ENCODE measurements around the gene HMGXB3.
"Not testable (repeated sequence)": the region's sequence is repeated elsewhere in the genome, so short reads cannot be mapped to it uniquely, and the experiment has no call there.

HMGXB3 gene

DNA sequence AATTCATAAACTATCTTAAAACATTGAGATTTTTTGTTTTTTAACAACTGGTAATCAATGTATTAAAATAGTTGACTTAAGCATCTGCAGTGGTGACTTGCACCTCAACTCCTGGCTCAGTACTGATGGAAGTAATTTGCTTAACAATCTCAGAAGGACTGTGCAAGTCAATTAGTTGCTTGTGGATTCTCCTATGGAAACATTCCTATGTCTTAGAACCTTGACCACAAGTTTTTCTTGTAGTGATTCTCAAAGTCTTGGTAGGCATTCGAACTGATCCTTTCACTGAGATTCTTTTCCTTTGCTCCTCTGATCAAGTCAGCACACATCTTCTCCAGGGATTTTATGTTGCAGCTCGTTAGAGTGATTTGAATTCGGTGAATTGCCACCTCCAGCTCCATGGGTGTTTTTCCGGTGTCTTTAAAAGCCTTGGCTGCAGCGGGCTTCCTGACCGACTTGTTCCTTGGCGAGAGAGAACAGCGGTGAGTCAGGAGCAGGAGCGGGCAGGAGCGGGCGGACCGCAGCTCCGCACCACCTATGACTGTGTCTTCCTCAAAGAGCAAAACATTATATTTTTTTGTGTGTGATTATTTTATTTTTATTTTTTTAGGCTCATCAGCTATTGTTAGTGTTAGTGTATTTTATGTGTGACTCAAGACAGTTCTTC lies 21.1 kb downstream of the HMGXB3 start:
- DNase-seq, result no peak

DNA sequence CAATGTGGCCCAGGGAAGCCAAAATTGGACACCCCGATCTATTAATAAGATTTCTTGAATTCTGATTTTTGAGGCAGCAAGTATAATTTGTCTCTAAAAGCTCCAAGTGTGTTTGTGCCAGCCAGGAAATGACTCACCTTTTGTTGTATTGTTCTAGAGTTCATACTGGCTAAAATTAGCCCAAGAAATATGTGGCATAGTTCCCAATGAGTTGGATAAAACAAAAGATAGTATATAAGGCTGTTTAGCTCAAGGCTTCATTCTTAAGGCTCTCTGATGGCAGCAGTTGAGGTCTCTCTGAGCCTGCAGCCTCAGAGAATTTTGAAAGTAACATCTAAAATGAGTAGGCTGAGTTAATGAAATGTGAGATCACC lies 21.6 kb downstream of the HMGXB3 start:
- no peak for DNase-seq

- no peak for DNase-seq
Observed at GRCh38 chr5:150022681-150023080, 22.1 kb downstream of the HMGXB3 start.

DNA sequence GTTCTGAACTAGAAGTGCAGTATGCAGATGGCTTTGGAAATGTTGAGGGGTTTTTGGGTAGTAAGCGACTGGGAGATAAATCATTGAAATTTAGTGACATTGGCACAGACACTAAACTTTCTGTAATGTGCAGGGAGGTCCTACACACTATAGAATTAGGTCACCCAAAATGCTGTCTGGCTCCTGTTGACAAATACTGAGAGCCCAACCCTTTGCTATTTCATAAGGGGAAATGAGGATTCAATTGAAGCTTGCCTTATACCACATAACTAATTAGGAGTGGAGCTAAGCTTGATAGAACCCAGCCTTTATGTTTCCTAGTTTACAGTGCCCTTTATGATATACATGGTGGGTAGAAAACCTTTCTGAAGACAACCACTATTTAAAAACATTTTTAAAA lies 22.6 kb downstream of the HMGXB3 start:
- no peak for DNase-seq

GRCh38 chr5:150024346-150024984 lies 23.9 kb downstream of the HMGXB3 start:
- no peak for DNase-seq

GRCh38 chr5:150026682-150027172 lies 26.2 kb downstream of the HMGXB3 start:
- no peak for DNase-seq

DNA sequence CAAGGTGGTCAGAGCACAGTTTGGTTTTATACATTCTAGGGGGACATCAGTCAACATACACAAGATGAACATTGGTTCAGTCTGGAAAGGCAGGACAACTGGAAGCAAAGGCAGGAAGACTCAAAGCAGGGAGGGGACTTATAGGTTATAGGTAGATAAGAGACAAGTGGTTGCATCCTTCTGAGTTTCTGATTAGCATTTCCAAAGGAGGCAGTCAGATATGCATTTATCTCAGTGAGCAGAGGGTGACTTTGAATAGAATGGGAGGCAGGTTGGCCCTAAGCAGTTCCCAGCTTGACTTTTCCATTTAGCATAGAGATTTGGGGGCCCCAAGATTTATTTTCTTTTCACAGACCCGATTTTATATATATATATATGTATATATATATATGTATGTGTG lies 27.5 kb downstream of the HMGXB3 start:
- not testable (repeated sequence) for DNase-seq

- DNase-seq, result no peak
Observed at GRCh38 chr5:150033334-150033733, 32.8 kb downstream of the HMGXB3 start.

DNA sequence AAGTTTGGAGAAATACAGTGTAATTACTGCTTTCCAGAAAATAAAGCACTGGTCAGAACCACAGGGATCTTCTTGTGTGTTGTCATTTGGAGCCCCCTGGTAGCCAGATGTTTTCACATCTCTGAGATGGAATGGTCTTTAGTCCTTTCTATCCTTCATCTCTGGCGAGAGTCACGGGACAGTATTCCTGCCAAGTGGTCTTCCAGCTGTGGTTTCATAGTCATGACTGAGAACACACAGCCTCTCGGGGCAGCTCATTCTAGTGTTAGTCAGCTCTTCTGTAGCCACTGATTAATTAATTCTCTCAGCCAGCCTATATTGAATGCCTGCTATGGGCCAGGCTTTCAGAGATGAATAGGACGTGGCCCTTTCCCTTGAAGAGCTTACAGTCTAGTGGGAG lies 34.1 kb downstream of the HMGXB3 start:
- no peak for DNase-seq

- no peak for DNase-seq
Observed at GRCh38 chr5:150035139-150035895, 34.8 kb downstream of the HMGXB3 start.

DNA sequence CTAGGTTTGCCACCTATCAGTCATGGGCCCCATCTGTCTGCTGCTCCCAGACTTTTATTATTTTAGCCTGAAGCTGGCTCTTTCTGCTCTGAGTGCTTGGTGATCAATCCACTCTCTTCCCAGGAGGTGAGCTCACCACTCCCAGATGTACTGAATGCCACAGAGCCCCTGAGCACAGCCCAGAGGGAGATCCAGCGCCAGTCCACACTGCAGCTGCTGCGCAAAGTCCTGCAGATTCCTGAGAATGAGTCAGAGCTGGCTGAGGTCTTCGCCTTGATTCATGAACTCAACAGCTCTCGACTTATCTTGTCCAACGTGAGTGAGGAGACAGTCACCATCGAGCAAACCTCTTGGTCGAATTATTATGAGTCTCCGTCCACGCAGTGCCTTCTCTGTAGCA lies 36.0 kb downstream of the HMGXB3 start:
- DNase-seq, result no peak

DNA sequence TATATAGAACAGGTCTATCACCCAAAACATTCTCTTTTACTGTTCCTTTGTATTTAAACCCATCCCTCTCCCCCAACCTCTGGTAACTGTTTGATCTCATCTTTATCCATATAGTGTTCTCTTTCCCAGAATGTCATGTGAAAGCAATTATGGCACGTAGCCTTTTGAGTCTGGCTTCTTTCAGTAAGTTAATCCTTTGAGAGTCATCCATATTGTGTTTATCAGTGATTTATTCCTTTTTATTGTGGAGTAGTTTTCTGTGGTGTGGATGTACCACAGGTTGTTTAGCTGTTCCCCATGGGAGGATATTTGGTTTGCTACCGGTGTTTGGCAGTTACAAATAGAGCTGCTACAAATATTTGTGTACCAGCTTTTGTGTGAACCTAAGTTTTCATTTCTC lies 38.0 kb downstream of the HMGXB3 start:
- no peak for DNase-seq

DNA sequence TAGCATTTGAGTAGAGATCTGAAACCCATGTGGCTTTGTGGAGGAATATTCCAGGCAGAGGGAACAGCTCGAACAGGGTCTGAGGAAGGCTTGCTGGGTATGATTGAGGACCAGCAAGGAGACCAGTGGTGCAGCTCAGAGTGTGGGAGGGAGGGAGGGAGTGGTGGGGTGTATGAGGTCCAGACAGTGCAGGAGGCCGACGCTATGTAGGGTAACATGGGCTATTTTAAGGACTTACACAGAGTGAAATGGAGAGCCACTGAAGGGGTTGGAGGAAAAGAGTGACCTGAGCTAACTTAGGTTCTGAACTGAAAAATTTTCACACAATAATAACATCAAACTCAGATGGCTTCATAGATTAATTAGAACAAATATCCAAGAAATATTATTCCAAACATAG lies 41.9 kb downstream of the HMGXB3 start:
- DNase-seq, result no peak

DNA sequence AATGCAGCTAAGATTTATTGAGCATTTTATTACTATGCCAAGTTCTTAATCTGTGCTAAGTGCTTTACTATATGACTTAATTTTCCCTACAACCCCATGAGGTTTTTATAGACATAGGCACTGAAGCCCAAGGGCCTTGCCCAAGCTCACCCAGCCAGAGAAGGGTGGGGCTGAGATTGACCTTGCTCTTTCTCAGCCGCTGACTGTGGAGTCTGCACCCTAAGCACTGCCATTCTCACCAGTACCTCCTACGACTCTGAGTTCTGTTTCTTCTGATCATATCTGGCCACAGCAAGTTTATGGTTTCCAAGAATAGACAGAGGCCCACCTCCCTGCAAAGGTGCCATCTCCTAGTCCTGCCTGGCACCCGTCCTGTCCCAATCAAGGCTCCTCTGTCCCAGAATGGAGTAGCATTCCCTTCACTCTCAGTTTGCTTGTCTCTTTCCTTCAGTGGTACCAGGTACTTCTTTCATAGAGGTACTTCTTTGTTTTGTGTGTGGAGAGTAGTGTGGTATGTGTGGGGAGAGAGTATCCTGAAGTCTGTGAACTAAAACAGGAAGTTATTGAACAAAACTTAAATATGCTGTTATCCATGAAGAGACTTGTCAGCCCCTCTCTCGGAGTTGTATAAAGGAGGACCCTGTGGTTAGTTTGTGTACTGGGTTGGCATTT lies 43.3 kb downstream of the HMGXB3 start:
- no peak for DNase-seq

- DNase-seq, result no peak
Observed at GRCh38 chr5:150044329-150044681, 43.8 kb downstream of the HMGXB3 start.

- no peak for DNase-seq
Observed at GRCh38 chr5:150044712-150045111, 44.2 kb downstream of the HMGXB3 start.

GRCh38 chr5:150045549-150045948 lies 45.0 kb downstream of the HMGXB3 start:
- DNase-seq, result no peak

DNA sequence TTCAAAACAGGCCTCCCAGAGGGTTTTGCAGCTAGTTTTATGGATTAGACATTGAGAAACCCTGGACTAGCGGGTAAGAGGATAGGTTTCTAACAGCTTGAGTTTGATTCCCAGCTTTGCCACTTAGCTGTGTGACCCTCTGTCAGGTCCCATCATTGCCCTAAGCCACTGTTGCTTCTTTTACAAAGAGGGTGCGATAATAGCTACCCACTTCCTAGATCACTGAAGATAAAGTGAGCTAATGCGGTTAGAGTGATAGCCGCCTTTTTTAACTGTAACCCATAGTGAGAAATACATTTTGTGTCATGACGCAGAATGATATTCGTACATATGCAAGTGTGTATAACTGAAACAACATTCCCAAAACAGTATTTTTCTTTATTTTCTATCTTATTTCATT lies 45.5 kb downstream of the HMGXB3 start:
- no peak for DNase-seq

DNA sequence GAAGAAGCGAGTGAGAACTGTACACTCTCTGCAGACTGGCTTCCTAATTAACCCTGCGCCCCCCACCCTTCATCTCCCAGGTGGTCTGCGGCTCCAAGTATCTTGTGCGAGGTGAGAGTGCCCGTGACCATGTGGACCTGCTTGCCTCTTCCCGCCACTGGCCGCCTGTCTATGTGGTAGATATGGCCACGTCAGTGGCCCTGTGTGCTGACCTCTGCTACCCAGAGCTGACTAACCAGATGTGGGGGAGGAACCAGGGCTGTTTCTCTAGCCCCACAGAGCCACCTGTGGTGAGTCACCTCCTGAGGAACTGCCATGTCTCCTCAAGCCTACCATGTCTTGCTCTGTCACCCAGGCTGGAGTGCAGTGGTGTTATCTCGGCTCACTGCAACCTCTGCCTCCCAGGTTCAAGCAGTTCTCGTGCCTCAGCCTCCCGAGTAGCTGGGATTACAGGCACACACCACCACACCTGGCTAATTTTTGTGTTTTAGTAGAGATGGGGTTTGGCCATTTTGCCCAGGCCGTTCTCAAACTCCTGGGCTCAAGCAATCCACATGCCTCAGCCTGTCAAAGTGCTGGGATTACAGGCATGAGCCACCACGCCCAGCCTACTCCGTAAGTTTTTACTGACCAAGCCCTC lies 49.8 kb downstream of the HMGXB3 start:
- DNase-seq, result not testable (repeated sequence)

GRCh38 chr5:150051657-150052195 lies 51.2 kb downstream of the HMGXB3 start:
- no peak for DNase-seq

DNA sequence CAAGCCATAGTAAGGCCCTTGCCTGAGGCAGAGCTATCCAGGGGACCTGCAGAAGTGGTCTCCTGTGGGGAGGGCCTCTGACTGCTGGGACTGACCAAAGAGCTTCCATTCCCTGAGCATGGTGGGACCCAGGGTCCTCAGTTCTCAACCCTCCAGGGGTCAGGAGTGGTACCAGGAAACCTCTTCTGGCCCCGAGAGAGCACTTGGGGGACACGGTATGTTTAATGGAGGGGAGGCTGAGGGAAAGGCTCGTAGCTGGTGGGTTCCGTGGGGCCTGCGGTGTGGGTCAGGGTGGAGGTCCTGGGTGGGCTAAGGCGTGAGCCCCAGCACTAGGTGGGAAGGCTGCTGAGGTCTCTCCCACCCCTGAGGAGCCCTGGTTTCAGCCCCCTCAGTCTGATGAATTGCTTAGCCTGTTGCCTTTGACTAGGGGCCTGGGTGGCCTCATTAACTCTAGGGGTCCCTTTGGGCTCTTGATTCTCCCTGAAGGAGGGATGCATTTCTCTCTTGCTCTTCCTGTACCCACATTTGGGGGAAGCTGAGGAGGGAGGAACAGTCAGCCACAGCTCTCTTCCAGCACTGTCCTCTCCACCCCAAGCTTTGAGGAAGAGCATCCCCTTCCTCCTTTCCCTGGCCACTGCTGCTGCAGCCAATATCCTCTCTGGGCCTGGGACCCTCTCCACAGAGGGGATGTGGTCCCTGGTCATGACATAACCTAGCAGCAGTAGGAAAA lies 51.9 kb downstream of the HMGXB3 start:
- no peak for DNase-seq
